ENCODE measurements around the gene C7. TPM values are rescaled to one million over a fixed set of nuclear protein-coding genes. Genes with fewer than 3 reads are reported as not detected.
"Not testable (repeated sequence)": the region's sequence is repeated elsewhere in the genome, so short reads cannot be mapped to it uniquely, and the experiment has no call there.

C7 gene
- polyA plus RNA-seq = 100 to 1,000 TPM; 154 to 737 (median 477) TPM

GRCh38 chr5:40909264-40909663 is at the start of gene C7:
Gene C7 (plus strand): TSS chr5:40909497. CDS start chr5:40909611, 114 bp downstream.
- 9 to 27% (median 22%) methylated on average over 3 of the region's 3 CpGs for WGBS, 3 donors
- no peak within 1 kb of the TSS for H3K27ac ChIP-seq (ENCODE audit: low read depth, low read length)

GRCh38 chr5:40860711-40861110 is 48.6 kb upstream of the C7 start:
- H3K27ac ChIP-seq (ENCODE audit: low read depth, low read length) = no peak overlapping the region

GRCh38 chr5:40865004-40865403 is 44.3 kb upstream of the C7 start:
- WGBS, 3 donors = 88 to 97% (median 94%) methylated on average over 5 of the region's 5 CpGs
- H3K27ac ChIP-seq (ENCODE audit: low read depth, low read length) = not testable (repeated sequence)

GRCh38 chr5:40866844-40867243 is 42.5 kb upstream of the C7 start:
- H3K27ac ChIP-seq (ENCODE audit: low read depth, low read length) = no peak overlapping the region
- WGBS, 3 donors = 74 to 89% (median 82%) methylated on average over 5 of the region's 5 CpGs

GRCh38 chr5:40869384-40869783 is 39.9 kb upstream of the C7 start:
- 85 to 100% (median 96%) methylated on average over 1 of the region's 1 CpG for WGBS, 3 donors
- H3K27ac ChIP-seq (ENCODE audit: low read depth, low read length) = no peak overlapping the region

GRCh38 chr5:40871177-40871576 is 38.1 kb upstream of the C7 start:
- 56 to 82% (median 77%) methylated on average over 4 of the region's 4 CpGs for WGBS, 3 donors
- no peak overlapping the region for H3K27ac ChIP-seq (ENCODE audit: low read depth, low read length)

GRCh38 chr5:40872253-40872652 is 37.0 kb upstream of the C7 start:
- H3K27ac ChIP-seq (ENCODE audit: low read depth, low read length) = not testable (repeated sequence)
- WGBS, 3 donors = 92 to 96% (median 92%) methylated on average over 8 of the region's 8 CpGs

- WGBS, 3 donors = 90 to 93% (median 92%) methylated on average over 3 of the region's 3 CpGs
- H3K27ac ChIP-seq (ENCODE audit: low read depth, low read length) = no peak overlapping the region
Observed at GRCh38 chr5:40873286-40873880, 35.9 kb upstream of the C7 start.

- 54 to 83% (median 81%) methylated on average over 3 of the region's 3 CpGs for WGBS, 3 donors
- H3K27ac ChIP-seq (ENCODE audit: low read depth, low read length) = no peak overlapping the region
Observed at GRCh38 chr5:40875958-40876357, 33.3 kb upstream of the C7 start.

GRCh38 chr5:40877371-40877988 is 31.8 kb upstream of the C7 start:
- H3K27ac ChIP-seq (ENCODE audit: low read depth, low read length) = no peak overlapping the region
- WGBS, 3 donors = 90 to 94% (median 92%) methylated on average over 6 of the region's 6 CpGs

- 25 to 30% (median 28%) methylated on average over 10 of the region's 10 CpGs for WGBS, 3 donors
Observed at GRCh38 chr5:40879163-40879942, 29.9 kb upstream of the C7 start.

GRCh38 chr5:40882291-40882690 is 27.0 kb upstream of the C7 start:
- 90 to 94% (median 90%) methylated on average over 4 of the region's 4 CpGs for WGBS, 3 donors
- H3K27ac ChIP-seq (ENCODE audit: low read depth, low read length) = no peak overlapping the region

More at GRCh38 chr5:40879163-40879942, 29.9 kb upstream of the C7 start:
- no peak overlapping the region for H3K27ac ChIP-seq (ENCODE audit: low read depth, low read length)

GRCh38 chr5:40883051-40883450 is 26.2 kb upstream of the C7 start:
- WGBS, 3 donors = 50 to 56% (median 54%) methylated on average over 1 of the region's 1 CpG
- H3K27ac ChIP-seq (ENCODE audit: low read depth, low read length) = not testable (repeated sequence)

GRCh38 chr5:40895440-40896425 is 13.6 kb upstream of the C7 start:
- 39 to 87% (median 86%) methylated on average over 10 of the region's 10 CpGs for WGBS, 3 donors
- H3K27ac ChIP-seq (ENCODE audit: low read depth, low read length) = not testable (repeated sequence)

- 22 to 50% (median 47%) methylated on average over 7 of the region's 7 CpGs for WGBS, 3 donors
Observed at GRCh38 chr5:40904205-40904993, 4.9 kb upstream of the C7 start.

GRCh38 chr5:40904994-40905306 is 4.3 kb upstream of the C7 start:
- 3 to 41% (median 5%) methylated on average over 2 of the region's 2 CpGs for WGBS, 3 donors
- no peak overlapping the region for H3K27ac ChIP-seq (ENCODE audit: low read depth, low read length)

More at GRCh38 chr5:40904205-40904993, 4.9 kb upstream of the C7 start:
- no peak overlapping the region for H3K27ac ChIP-seq (ENCODE audit: low read depth, low read length)

GRCh38 chr5:40906351-40906751 is 2.9 kb upstream of the C7 start:
- H3K27ac ChIP-seq (ENCODE audit: low read depth, low read length) = no peak overlapping the region
- WGBS, 3 donors = 90 to 97% (median 94%) methylated on average over 1 of the region's 1 CpG

GRCh38 chr5:40909723-40910122 is 426 bp downstream of the C7 start:
- 25 to 54% (median 54%) methylated on average over 2 of the region's 2 CpGs for WGBS, 3 donors

More at GRCh38 chr5:40909723-40910122, 426 bp downstream of the C7 start:
- no peak overlapping the region for H3K27ac ChIP-seq (ENCODE audit: low read depth, low read length)

Data from adipose tissue (tissue), 3 donors.